PC-9 (cell line): ENCODE measurements around the gene OR10J5. TPM values are rescaled to one million over a fixed set of nuclear protein-coding genes. Genes with fewer than 3 reads are reported as not detected.

Source experiments
- BruUV-seq: library from RNA; stranded (reverse); fragments of 400-500 nt; replicated peaks from 2 replicates; lab custom pipeline; 2021; lab: Mats Ljungman, UMichigan
- CTCF ChIA-PET: fragments of 300-600 bp; sonication (Branson Sonifier 250); formaldehyde crosslinking; loops from one replicate; lab custom pipeline; 2022; ENCODE audit warnings: antibody characterized with exemption; lab: Charles Lee
- POLR2A ChIA-PET: fragments of 300-600 bp; sonication (Branson Sonifier 250); formaldehyde crosslinking; loops from one replicate; lab custom pipeline; 2022; ENCODE audit warnings: antibody characterized with exemption; ENCODE audit not compliant: unreplicated experiment; lab: Charles Lee
- DNase-seq, 2 experiments: peaks; one replicate each; pipeline versions ENCODE4 v3.0.0 to v3.0.0-alpha.2; 2015 to 2022; ENCODE audit warnings: mixed read lengths in 1 of 2
- H2AFZ ChIP-seq: fragments of 200-600 bp; sonication (generic); 2 replicates; pipeline ENCODE4 v1.8.1; 2017; ENCODE audit warnings: antibody characterized with exemption
- H3F3A ChIP-seq: fragments of 200-600 bp; sonication (generic); 2 replicates; pipeline ENCODE4 v1.8.1; 2017; ENCODE audit warnings: antibody characterized with exemption, mild to moderate bottlenecking, low read depth; ENCODE audit not compliant: insufficient read depth
- H3K27ac ChIP-seq: fragments of 200-600 bp; sonication (generic); 2 replicates; pipeline ENCODE4 v1.6.1; 2016; ENCODE audit warnings: mixed run types
- H3K27me3 ChIP-seq: fragments of 200-600 bp; sonication (generic); 2 replicates; pipeline ENCODE4 v1.6.1; 2016; ENCODE audit warnings: low read depth, mixed run types; ENCODE audit not compliant: insufficient read depth
- H3K36me3 ChIP-seq: fragments of 200-600 bp; sonication (generic); 2 replicates; pipeline ENCODE4 v1.6.1; 2016; ENCODE audit warnings: low read depth, mixed run types
- H3K4me1 ChIP-seq: fragments of 200-600 bp; sonication (generic); replicated peaks from 2 replicates; pipeline ENCODE4 v1.6.1; 2016; ENCODE audit warnings: mixed run types; ENCODE audit not compliant: insufficient read depth
- H3K4me2 ChIP-seq: fragments of 200-600 bp; sonication (generic); 2 replicates; pipeline ENCODE4 v1.6.1; 2017; ENCODE audit warnings: mixed run types
- H3K4me3 ChIP-seq: fragments of 200-600 bp; sonication (generic); 2 replicates; pipeline ENCODE4 v1.6.1; 2016; ENCODE audit warnings: mixed run types
- H3K79me2 ChIP-seq: fragments of 200-600 bp; sonication (generic); 2 replicates; pipeline ENCODE4 v1.6.1; 2017; ENCODE audit warnings: low read depth, mixed run types
- H3K9me2 ChIP-seq: fragments of 200-600 bp; sonication (generic); 2 replicates; pipeline ENCODE4 v1.8.1; 2017; ENCODE audit warnings: mild to moderate bottlenecking; ENCODE audit not compliant: insufficient read depth
- H3K9me3 ChIP-seq: fragments of 200-600 bp; sonication (generic); 2 replicates; pipeline ENCODE4 v1.8.1; 2016; ENCODE audit warnings: low read depth; ENCODE audit not compliant: insufficient read depth
- H4K20me1 ChIP-seq: fragments of 200-600 bp; sonication (generic); 2 replicates; pipeline ENCODE4 v1.8.1; 2017; ENCODE audit not compliant: insufficient read depth
- CTCF ChIP-seq: fragments of 200-600 bp; sonication (generic); conservative IDR thresholded peaks from 2 replicates; pipeline ENCODE4 v1.6.1; 2017; ENCODE audit warnings: mixed run types, antibody characterized with exemption, mild to moderate bottlenecking, moderate library complexity
- EZH2 ChIP-seq: fragments of 200-600 bp; sonication (generic); IDR thresholded peaks from 2 replicates; pipeline ENCODE4 v1.8.0; 2017; ENCODE audit warnings: antibody characterized with exemption, low read depth
- intact Hi-C: fragments of 100-400 bp; cut with micrococcal nuclease; formaldehyde crosslinking; loops from one replicate; pipeline ENCODE4 v1.10.0; 2022; ENCODE audit not compliant: unreplicated experiment
- total RNA-seq: library from RNA; stranded (reverse); gene quantifications from 2 replicates; pipeline ENCODE4 v1.2.3, GENCODE V29; 2021

The OR10J5 gene
- total RNA-seq, 1 experiment from 2014 or later: not detected

- H4K20me1 ChIP-seq: no peaks in the 10 kb centered on the region
- no peaks in the 10 kb centered on the region for H3K36me3 ChIP-seq
- POLR2A ChIA-PET: no interaction called here
- no peak overlapping the region for H3K4me2 ChIP-seq
- TF ChIP-seq EZH2 (no peak), CTCF (no peak)
- H3F3A ChIP-seq: no peaks in the 10 kb centered on the region
- CTCF ChIA-PET: no interaction called here
- H3K9me3 ChIP-seq: no peaks in the 10 kb centered on the region
- H3K4me1 ChIP-seq: no peaks in the 10 kb centered on the region
- H3K27ac ChIP-seq: no peak overlapping the region
- no peaks in the 10 kb centered on the region for H3K9me2 ChIP-seq
- no peak overlapping the region for H2AFZ ChIP-seq
- H3K27me3 ChIP-seq: no peaks in the 10 kb centered on the region
- H3K4me3 ChIP-seq: no peak overlapping the region
- no peaks in the 10 kb centered on the region for H3K79me2 ChIP-seq
- BruUV-seq: no TSS peak
- intact Hi-C loops: no loop called here
- DNase-seq: no peak
These were observed 43.1 kb downstream of the OR10J5 start for GRCh38 chr1:159492575-159493323.

Other genes starting within 250 kb of the OR10J5 start
- gene FCER1A, start 233.7 kb downstream of the OR10J5 start, total RNA-seq: not detected in 2 replicates
- not detected in 2 replicates for gene OR10J4, start 103.8 kb downstream of the OR10J5 start, total RNA-seq
- not detected in 2 replicates for gene OR10J1, start 96.3 kb downstream of the OR10J5 start, total RNA-seq
- not detected in 2 replicates for gene APCS, start 51.8 kb upstream of the OR10J5 start, total RNA-seq
- gene CRP, start 178.6 kb upstream of the OR10J5 start, total RNA-seq: not detected in 2 replicates
- gene DUSP23, start 245.0 kb upstream of the OR10J5 start, total RNA-seq: 33.1 and 50.4 TPM in 2 replicates